DMS114 treated with DMSO at 0.1 percent for 48 hours (cell line): ENCODE results near the gene BRIX1.
"Not testable (repeated sequence)": the region's sequence is repeated elsewhere in the genome, so short reads cannot be mapped to it uniquely, and the experiment has no call there.

Source experiments
- DNase-seq: peaks from one replicate; lab custom pipeline; 2025; ENCODE audit not compliant: unreplicated experiment; lab: John Stamatoyannopoulos, UW

Gene BRIX1

DNA sequence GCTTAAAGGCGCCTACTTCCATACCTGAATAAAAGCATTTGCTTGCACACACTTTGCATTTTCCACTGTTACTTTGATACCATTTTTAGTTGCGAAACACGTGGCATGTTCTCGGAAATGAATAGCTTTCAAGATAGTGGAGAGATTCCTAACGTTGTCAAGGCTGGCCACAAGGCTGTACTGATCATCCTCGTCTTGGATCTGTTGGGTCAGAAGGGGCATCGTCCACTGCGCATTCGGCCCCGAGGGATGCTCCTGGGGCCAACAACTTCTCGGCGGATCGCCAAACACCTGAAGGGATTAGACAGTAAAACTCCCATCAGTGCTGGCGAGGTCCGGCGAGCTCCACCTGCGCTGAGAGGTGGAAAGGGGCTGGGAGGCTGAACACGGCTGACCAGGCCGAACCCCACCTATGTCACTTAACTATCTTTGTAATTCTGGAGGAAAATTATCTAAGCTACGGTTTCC, 806 bp upstream of the BRIX1 start:
- no peak for DNase-seq

DNA sequence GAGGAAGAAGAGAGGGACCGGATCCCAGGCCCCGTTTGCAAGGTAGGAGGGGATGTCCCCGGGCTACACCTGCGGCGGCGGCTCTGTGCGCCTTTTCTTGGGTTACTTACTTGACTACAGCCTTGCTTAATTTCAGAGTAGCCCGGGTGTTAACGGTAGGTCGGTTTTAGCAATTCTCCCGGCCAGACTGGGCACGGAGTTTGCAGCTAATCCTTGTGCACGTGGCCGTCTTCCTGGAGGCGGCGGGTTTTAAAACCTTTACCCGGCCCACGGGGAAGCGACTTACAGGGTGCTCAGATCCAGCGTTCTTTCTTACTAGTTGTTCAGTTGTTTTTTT, 313 bp downstream of the BRIX1 start:
- no peak for DNase-seq

DNA sequence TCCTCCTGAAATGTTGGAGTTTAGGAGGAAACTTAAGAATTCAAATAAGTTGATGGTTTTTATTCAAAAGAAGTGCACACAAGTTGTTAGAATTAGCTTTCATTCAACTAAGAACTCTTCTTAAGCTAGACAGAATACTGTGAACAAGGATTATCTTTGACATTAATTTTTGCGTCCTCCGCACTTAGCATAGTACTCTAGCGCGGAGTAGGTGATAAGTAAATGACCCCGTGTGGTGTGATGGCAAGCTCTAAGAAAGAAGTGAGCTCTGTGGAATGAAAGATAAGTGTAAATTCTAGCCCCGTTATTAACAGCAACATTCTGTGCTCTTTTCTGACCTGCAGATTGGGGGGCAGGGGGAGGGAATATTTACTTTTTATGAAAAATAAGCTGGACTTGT, 1.0 kb downstream of the BRIX1 start:
- DNase-seq = no peak

- no peak for DNase-seq
These were observed 2.5 kb downstream of the BRIX1 start for GRCh38 chr5:34918025-34918424.

DNA sequence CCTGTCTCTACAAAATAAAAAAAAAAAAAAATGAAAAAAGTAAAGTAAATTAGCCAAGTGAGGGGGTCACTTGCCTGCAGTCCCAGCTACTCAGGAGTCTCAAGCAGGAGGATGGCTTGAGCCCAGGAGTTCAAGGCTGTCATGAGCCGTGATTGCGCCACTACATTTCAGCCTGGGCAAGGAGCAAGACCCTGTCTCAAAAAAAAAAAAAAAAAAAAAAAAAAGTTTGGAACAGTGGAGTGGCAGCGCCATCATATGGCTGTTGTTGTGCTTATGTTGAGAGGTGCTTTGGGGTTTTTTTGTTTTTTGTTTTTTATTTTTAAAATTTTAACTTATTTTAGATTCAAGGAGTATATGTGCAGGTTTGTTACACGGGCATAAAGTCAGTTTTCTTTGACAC, 3.6 kb downstream of the BRIX1 start:
- no peak for DNase-seq

DNA sequence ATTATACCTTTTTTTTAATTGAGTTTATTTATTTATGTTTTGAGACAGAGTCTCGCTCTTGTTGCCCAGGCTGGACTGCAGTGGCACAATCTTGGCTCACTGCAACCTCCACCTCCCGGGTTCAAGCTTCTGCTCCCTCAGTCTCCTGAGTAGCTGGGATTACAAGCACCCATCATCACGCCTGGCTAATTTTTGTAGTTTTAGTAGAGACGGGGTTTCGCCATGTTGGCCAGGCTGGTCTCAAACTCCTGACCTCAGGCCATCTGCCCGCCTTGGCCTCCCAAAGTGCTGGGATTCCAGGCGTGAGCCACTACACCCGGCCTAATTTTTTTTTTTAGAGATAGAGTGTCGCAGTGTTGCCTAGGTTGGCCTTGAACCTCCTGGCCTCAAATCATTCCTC, 7.7 kb downstream of the BRIX1 start:
- DNase-seq = not testable (repeated sequence)

- DNase-seq = no peak
These were observed 8.4 kb downstream of the BRIX1 start for GRCh38 chr5:34923694-34924461.

DNA sequence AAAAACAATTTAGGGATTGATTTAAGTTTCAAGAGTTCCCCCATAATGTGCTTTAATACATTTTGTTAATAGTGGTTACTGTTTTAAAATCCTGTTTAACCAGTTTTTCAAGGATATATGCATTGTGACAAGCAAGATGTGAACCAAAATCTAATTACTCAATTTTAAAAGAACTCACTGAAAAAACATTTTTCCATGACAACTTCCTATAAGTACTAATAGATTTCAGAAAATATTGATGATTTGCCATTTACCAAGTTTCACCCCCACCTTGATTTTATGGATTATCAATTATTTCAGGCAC, 8.9 kb downstream of the BRIX1 start:
- DNase-seq = no peak

DNA sequence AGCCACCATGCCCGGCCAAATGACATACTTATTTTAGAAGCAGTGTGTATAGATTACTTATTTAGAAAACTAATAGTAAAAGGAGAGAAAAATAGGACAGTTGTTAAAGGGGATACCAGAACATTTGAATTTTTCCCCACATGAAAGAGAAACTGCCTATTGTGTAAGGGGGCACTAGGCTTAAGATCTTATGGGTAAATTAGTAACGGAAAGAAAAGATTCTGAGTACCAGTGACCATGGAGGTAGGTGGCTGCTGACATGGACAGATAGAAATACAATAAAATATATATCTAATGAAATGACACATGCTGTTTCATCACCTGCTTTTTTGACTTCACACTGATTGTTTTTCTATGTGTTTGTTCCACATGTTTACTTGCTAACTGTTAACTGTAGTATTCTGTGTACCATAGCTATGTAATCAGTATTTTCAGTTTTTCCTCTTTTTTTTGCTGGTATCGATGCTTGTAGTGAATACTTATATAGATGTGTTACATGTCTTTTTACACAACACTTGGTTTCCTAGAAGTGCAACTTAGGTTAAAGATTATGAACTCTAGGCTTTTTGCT, 10.9 kb downstream of the BRIX1 start:
- no peak for DNase-seq

- DNase-seq = no peak
These were observed 12.3 kb downstream of the BRIX1 start for GRCh38 chr5:34927785-34928184.

DNA sequence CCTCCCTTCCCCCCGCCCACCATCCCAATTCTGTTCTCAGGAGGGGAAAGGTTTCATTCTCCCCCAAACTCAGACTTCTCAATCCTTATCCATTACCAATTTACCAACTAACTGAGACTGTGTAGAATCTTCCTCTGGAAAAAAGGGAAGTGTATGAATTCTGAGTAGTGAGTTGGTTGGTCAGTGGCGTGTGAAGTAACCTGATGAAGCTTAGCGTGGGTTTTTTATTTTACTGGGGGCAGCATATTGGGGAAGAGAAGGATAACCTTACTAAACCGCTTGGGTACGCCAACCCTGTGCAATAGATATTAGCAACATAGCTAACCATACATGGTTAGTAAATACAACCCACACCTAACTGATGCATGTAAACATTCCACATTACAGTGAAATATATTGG, 12.8 kb downstream of the BRIX1 start:
- DNase-seq = no peak

DNA sequence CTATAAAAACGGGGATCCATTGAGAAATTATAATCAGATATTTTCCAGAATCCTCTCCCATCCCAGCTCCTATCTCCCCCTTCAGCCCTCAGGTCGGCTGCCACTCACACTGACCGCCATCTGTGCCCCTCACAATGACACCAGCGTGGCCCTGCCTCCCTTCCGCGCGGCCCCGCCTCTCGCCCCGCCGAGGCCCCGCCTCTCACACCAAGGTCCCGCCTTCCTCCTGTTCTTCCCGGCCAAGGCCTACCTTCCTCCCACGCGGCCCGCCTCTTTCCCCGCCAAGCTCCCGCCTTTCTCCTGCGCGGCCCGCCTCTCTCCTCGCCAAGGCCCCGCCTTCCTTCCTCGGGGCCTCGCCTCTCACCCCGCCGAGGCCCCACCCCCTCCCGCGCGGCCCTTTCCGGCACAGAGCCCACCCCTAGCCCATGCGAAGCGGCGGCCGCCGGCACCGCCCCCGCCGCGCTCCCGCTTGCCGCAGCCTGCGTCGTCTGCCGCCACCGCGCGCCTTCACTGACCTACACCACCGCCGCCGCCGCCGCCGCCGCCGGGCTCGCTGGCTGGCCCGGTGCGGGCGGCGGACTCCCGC, 13.7 kb downstream of the BRIX1 start, which contains the start of gene DNAJC21:
Gene DNAJC21, plus strand, starts transcription at position 426 of the 586 bp plus-strand sequence. CDS start 261 bp downstream, outside the sequence.
- DNase-seq = peak; percentile 92

GRCh38 chr5:34929720-34930461, 14.4 kb downstream of the BRIX1 start:
- DNase-seq = no peak

- no peak for DNase-seq
These were observed 14.9 kb downstream of the BRIX1 start for GRCh38 chr5:34930462-34930844.

- no peak for DNase-seq
These were observed 15.4 kb downstream of the BRIX1 start for GRCh38 chr5:34930870-34931269.

- no peak for DNase-seq
These were observed 17.4 kb downstream of the BRIX1 start for GRCh38 chr5:34932947-34933346.

GRCh38 chr5:34941936-34942335, 26.4 kb downstream of the BRIX1 start:
- no peak for DNase-seq

DNA sequence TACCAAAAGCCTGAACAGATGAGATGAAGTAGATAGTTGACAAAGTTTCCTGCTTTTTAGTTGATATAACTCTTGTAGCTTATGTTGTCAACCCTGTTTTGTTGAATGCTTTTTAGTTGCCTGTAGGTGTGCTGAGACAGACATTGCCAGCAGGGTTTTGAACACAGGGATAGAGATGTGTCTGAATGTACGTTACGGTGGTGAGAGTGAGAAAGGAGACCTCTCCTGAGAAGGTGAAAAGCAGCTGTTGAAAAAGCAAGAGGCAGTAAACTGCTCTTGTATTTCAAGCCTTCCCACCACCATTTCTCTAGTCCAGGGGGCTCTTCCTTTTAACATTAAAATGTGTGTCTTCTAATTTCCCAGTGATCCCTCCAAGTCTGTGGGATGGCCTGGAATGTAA, 28.5 kb downstream of the BRIX1 start:
- DNase-seq = no peak

- no peak for DNase-seq
These were observed 29.0 kb downstream of the BRIX1 start for GRCh38 chr5:34944460-34945047.

- no peak for DNase-seq
These were observed 41.8 kb downstream of the BRIX1 start for GRCh38 chr5:34957321-34957720.

DNA sequence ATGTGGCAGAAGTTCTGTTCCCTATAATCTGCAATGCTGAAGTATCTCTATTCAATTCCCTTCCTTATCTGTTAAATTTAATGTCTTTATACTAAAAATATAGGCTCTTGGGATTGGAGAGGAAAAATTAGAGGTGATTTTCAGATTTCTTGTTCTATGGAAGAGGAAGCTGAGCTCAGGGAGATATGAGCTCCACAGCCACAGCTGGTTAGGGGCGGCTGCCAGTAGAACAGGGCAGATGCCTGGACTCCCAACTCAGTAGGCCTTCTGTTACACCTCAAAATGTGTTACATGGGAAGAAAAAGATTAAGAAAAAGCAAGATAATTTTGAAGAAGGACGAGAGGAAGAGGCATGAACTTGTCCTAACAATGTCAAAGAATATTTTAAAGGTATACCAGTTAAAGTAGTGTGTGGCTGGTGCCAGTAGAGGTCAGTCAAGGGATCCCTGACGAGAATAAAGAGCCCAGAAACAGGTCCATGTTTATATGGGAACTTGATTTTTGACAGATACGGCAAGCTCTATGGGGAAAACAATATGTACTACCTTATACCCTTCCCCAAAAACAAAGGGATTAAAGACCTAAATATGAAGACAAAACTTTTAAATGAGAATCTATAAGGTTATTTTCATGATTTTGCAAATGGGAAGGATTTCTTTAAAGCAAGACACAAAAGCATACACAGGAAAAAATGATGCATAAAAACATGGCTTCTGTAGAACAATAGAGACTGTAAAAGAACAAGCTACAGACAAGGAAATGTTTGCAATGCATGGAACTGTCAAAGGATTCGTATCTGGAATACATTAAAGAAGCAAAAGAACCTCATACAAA, 42.6 kb downstream of the BRIX1 start:
- DNase-seq = peak; percentile 31
